GM19463 (cell line): ENCODE measurements around the gene RGS19.
"Not testable (repeated sequence)": the region's sequence is repeated elsewhere in the genome, so short reads cannot be mapped to it uniquely, and the experiment has no call there.

Source experiments
- ATAC-seq: cut with Tn5 transposase; IDR thresholded peaks from one replicate; pipeline ENCODE4 v1.9.1; 2021; ENCODE audit warnings: mild to moderate bottlenecking, moderate library complexity; ENCODE audit not compliant: unreplicated experiment

RGS19 gene

GRCh38 chr20:64079273-64080012 lies at the start of gene RGS19:
Gene RGS19, minus strand, starts transcription at chr20:64079518. Its CDS starts 2,632 bp downstream, at chr20:64076886.
- peak; percentile 47 for ATAC-seq

GRCh38 chr20:64123517-64123916 lies 44.2 kb upstream of the RGS19 start:
- not testable (repeated sequence) for ATAC-seq

GRCh38 chr20:64122927-64123326 lies 43.6 kb upstream of the RGS19 start:
- not testable (repeated sequence) for ATAC-seq

- ATAC-seq = no peak
These were observed 42.3 kb upstream of the RGS19 start for GRCh38 chr20:64121586-64121985.

GRCh38 chr20:64119681-64120341 lies 40.5 kb upstream of the RGS19 start:
- no peak for ATAC-seq

- ATAC-seq = no peak
These were observed 40.0 kb upstream of the RGS19 start for GRCh38 chr20:64119301-64119680.

GRCh38 chr20:64117432-64117777 lies 38.1 kb upstream of the RGS19 start:
- not testable (repeated sequence) for ATAC-seq

- ATAC-seq = no peak
These were observed 37.5 kb upstream of the RGS19 start for GRCh38 chr20:64116541-64117431.

- ATAC-seq = no peak
These were observed 36.7 kb upstream of the RGS19 start for GRCh38 chr20:64116016-64116415.

GRCh38 chr20:64115171-64115911 lies 36.0 kb upstream of the RGS19 start:
- no peak for ATAC-seq

- no peak for ATAC-seq
These were observed 35.1 kb upstream of the RGS19 start for GRCh38 chr20:64114356-64114971.

GRCh38 chr20:64113796-64114355 lies 34.6 kb upstream of the RGS19 start:
- no peak for ATAC-seq

GRCh38 chr20:64113444-64113775 lies 34.1 kb upstream of the RGS19 start:
- ATAC-seq = no peak

GRCh38 chr20:64112691-64113443 lies 33.5 kb upstream of the RGS19 start:
- ATAC-seq = no peak

- ATAC-seq = no peak
These were observed 32.7 kb upstream of the RGS19 start for GRCh38 chr20:64111841-64112641.

- no peak for ATAC-seq
These were observed 31.2 kb upstream of the RGS19 start for GRCh38 chr20:64110411-64111068.

- ATAC-seq = no peak
These were observed 30.6 kb upstream of the RGS19 start for GRCh38 chr20:64109831-64110391.
